SJSA1 (cell line): ENCODE measurements around the gene CNOT4. TPM values are rescaled to one million over a fixed set of nuclear protein-coding genes. Genes with fewer than 3 reads are reported as not detected.

ENCODE experiments used
- DNase-seq, 2 experiments: peaks; one replicate each; pipeline ENCODE4 v3.0.0-alpha.2; 2015 to 2020; ENCODE audit warnings: low spot score in 2 of 2, low read depth in 1 of 2
- H3K27ac ChIP-seq: fragments of 250-450 bp; sonication (Bioruptor Pico); 2 replicates; pipeline ENCODE4 v1.5.1; 2020; ENCODE audit warnings: mild to moderate bottlenecking, moderate library complexity
- H3K27me3 ChIP-seq: fragments of 250-450 bp; sonication (Bioruptor Pico); replicated peaks from 2 replicates; pipeline ENCODE4 v1.5.1; 2020; ENCODE audit warnings: mild to moderate bottlenecking, moderate library complexity
- H3K36me3 ChIP-seq: fragments of 250-450 bp; sonication (Bioruptor Pico); 2 replicates; pipeline ENCODE4 v1.5.1; 2020; ENCODE audit warnings: mild to moderate bottlenecking
- H3K4me1 ChIP-seq: fragments of 250-450 bp; sonication (Bioruptor Pico); replicated peaks from 2 replicates; pipeline ENCODE4 v1.6.1; 2021; ENCODE audit warnings: mild to moderate bottlenecking
- H3K4me3 ChIP-seq: fragments of 250-450 bp; sonication (Bioruptor Pico); 2 replicates; pipeline ENCODE4 v1.5.1; 2020; ENCODE audit warnings: mild to moderate bottlenecking
- H3K9me3 ChIP-seq: fragments of 250-450 bp; sonication (Bioruptor Pico); replicated peaks from 2 replicates; pipeline ENCODE4 v1.5.1; 2020; ENCODE audit warnings: mild to moderate bottlenecking
- total RNA-seq: library from RNA; depleted of rRNA; stranded (reverse); fragments of >200 nt; shearing (Covaris generic); gene quantifications from 2 replicates; pipeline ENCODE4 v1.2.3, GENCODE V29; 2014

The CNOT4 gene
- total RNA-seq, 1 experiment from 2014 or later, result 9.1 TPM

DNA sequence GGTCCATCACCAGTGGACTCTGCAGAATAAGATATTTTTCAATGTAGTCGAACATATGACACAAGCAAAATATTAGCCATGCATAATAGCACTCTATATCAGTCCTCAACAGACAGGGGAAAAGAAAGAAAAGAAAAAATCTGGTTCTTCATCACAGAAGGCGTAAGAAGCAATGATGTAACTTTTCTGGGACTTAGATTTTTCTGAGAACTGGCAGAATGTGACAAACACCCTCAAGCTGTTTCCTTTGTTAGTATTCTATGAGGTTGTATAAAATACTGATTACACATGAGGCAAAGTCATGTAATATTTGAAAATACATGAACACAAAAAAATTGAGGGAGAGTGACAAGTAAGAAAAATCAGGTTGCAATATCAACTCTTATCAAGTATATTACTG is 84.9 kb downstream of the CNOT4 start:
- Histone ChIP-seq H3K27me3 (no peaks in the 10 kb centered on the region), H3K9me3 (no peaks in the 10 kb centered on the region), H3K36me3 (no peaks in the 10 kb centered on the region), H3K4me1 (no peaks in the 10 kb centered on the region), H3K4me3 (no peak overlapping the region), H3K27ac (no peak overlapping the region)
- no peak for DNase-seq

DNA sequence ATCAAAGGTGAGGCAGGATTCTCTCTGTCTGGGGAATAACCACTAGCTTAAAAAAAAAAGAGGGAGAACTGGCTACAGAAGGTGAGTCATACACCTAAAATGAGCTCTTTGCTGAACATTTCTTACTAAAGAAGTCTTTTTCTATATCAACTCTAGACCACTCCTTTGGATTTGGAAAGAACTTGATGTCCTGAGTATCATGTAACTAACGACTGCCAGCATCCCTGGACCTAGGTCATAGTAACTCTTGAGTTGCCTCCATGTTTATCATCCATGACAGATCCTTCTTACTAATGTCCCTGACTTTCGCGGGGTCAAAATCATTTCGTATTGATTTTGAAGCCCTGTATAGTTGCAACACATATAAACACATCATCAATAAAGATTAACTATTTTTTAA is 89.1 kb downstream of the CNOT4 start:
- Histone ChIP-seq H3K4me1 (no peaks in the 10 kb centered on the region), H3K4me3 (no peak overlapping the region), H3K27me3 (no peaks in the 10 kb centered on the region), H3K36me3 (no peaks in the 10 kb centered on the region; the same call in 1 of the 2 replicates), H3K9me3 (no peaks in the 10 kb centered on the region), H3K27ac (no peak overlapping the region)
- no peak for DNase-seq

DNA sequence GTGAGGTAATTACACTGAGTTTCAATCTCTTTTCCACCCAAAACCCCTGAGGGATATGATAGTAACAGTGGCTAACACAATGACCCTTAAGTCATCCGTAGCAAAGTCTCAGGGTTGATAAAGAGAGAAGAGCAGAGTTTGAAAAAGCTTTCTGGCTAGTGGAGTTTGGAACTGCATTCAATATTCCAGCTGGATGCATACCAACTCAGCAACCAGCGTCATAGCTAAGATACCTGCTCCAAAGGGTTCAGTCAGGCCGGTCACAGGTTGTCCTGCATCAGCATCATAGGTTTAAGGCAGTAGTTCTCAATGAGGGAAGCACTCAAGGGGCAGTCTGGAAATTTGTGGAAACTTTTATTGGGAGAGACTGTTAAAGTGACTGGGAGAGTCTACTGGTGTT is 93.5 kb downstream of the CNOT4 start:
- Histone ChIP-seq H3K27me3 (no peaks in the 10 kb centered on the region), H3K36me3 (no peaks in the 10 kb centered on the region; the same call in 1 of the 2 replicates), H3K4me1 (no peaks in the 10 kb centered on the region), H3K27ac (no peak overlapping the region), H3K4me3 (no peak overlapping the region), H3K9me3 (no peaks in the 10 kb centered on the region)
- DNase-seq, result no peak

DNA sequence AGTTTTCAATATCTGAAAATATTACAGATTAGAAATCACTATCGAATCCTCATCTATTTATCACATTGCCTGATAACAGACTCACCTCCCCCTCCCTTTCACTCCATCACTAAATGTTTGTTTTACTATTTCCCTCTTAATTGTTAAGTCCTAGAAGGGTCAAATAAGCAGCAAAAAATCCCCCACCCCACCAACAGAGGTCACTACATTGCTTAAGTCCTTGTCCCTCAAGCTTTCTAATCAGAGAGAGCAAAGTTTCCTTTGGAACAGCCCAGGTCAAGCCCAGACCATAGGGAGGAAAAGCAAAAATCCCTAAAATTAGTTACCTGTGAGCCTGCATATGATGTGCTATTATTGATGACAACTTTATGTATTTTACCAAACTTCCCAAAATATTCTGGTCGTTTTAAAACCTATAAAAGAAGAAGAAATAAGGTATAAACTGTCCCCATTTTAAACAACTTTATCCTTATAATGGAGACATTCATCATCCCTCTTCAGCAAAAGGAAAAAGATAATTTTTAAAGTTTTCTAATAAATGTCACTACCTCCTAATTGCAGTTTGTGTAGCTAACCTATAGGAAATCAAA is 95.0 kb downstream of the CNOT4 start:
- Histone ChIP-seq H3K4me1 (no peaks in the 10 kb centered on the region), H3K36me3 (no peaks in the 10 kb centered on the region; the same call in 1 of the 2 replicates), H3K27ac (no peak overlapping the region), H3K9me3 (no peaks in the 10 kb centered on the region), H3K4me3 (no peak overlapping the region), H3K27me3 (no peaks in the 10 kb centered on the region)
- peak; percentile 48 for DNase-seq

DNA sequence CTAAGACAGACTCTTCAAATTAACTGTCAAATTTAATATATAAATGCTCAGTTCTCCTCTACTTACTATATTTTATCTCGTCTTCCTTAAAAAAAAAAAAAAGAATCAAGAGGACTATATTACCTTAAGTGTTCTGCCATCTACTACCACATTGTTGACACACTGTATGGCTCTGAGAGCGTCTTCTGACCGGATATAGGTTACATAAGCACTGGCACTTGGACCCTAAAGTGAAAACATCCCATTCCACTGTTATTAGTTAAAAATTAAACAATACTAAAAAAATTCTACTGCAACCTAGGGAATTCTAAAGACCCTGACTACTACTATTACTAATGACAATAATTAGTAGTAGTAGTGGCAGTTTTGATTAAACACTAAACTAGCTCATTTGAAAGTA is 95.7 kb downstream of the CNOT4 start:
- no peaks in the 10 kb centered on the region for H3K9me3 ChIP-seq
- no peaks in the 10 kb centered on the region for H3K4me1 ChIP-seq
- no peak overlapping the region for H3K27ac ChIP-seq
- H3K27me3 ChIP-seq, result no peaks in the 10 kb centered on the region
- H3K4me3 ChIP-seq, result no peak overlapping the region
- no peaks in the 10 kb centered on the region; the same call in 1 of the 2 replicates for H3K36me3 ChIP-seq
- no peak for DNase-seq

DNA sequence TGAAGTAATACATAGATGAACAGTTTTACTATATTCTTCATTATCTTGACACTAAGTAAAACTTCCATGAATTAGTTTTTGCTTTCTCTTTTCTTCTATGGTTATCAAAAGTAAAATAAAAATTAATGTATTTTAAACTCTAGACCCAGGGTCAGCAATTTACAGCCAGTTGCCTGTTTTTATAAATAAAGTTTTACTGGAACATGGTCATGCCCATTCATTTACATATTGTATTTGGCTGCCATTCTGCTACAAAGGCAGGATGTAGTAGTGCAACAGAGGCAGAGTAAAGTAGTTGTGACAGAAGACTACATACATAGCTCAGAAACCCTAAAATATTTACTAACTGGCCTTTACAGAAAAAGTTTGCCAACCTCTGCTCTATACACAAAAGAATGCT is 98.8 kb downstream of the CNOT4 start:
- Histone ChIP-seq H3K4me3 (no peak overlapping the region), H3K4me1 (no peaks in the 10 kb centered on the region), H3K27me3 (no peaks in the 10 kb centered on the region), H3K9me3 (no peaks in the 10 kb centered on the region), H3K36me3 (peaks cover 6% of the 10 kb centered on the region), H3K27ac (no peak overlapping the region)
- no peak for DNase-seq

DNA sequence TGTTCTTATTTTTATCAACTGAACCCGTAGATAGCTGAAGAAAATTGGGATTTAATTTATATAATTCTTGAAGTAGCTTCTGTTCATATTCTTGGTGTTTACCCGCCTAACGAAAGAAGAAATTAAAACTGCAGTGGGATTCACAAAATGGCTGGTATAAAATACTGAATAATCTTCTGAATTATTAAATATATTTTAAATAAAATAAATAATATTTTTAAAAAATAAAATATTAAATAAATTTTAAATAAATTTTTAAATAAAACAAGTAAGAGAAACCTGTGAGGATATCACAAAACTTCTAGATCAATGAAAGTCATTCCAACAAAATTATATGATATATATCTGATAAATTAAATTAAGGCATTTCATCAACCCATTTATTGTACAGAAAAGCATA is 99.4 kb downstream of the CNOT4 start:
- H3K36me3 ChIP-seq, result peaks cover 6% of the 10 kb centered on the region
- H3K27ac ChIP-seq, result no peak overlapping the region
- no peaks in the 10 kb centered on the region for H3K9me3 ChIP-seq
- H3K4me1 ChIP-seq, result no peaks in the 10 kb centered on the region
- DNase-seq, result no peak
- no peak overlapping the region for H3K4me3 ChIP-seq
- no peaks in the 10 kb centered on the region for H3K27me3 ChIP-seq

DNA sequence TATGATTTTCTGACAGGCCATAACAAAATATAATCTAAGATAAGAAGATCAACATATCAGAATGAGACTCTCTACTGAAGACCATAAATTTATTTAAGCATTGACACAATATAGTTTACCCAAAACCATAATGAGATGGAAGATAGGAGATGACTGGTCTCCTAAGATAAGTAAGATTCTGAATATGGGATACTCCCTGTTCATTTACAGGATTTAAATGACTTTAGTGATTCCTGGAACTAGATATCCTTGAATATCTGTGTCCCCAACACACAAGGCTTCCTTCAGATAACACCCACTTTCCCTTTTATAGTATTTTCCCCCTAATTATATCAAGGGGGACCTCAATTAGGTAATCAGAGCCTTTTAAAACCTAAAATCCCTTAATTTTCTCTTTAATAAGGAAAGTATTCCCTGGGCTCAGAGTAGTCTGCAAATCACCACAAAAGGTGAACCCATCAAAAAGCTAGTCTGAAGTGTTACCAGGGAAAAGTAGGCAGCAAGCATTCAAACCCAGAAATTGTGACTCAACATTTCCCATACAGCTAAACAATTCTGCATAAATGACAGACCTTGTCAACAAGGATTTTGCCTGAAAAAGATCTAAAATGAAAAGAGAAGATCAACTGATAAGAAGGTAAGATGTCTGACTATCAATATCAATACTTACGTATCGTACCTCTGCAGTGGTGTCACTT is 99.9 kb downstream of the CNOT4 start:
- H3K9me3 ChIP-seq, result no peaks in the 10 kb centered on the region
- no peak overlapping the region for H3K27ac ChIP-seq
- H3K36me3 ChIP-seq, result peaks cover 6% of the 10 kb centered on the region
- H3K4me3 ChIP-seq, result no peak overlapping the region
- H3K4me1 ChIP-seq, result no peaks in the 10 kb centered on the region
- no peak for DNase-seq
- H3K27me3 ChIP-seq, result no peaks in the 10 kb centered on the region

DNA sequence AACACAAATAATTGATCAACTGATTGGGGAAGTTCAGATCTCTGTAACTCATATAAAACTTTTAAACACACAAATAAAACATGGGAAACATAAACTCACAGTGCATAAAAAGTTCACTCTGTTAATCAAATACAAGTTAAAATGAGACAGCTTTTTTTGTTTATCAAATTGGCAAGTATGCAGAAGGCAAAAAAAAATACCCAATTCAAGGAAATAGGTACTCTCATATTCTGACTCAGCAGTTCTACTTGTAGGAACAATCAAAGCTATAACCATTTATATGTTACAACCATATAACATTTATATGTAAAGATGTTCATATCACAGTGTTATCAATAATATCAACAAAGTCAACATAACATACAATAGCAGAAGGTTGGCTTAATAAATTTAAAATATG is 102.0 kb downstream of the CNOT4 start:
- no peak for DNase-seq
- no peak overlapping the region for H3K4me3 ChIP-seq
- H3K27ac ChIP-seq, result no peak overlapping the region
- H3K4me1 ChIP-seq, result no peaks in the 10 kb centered on the region
- no peaks in the 10 kb centered on the region for H3K27me3 ChIP-seq
- H3K36me3 ChIP-seq, result peaks cover 6% of the 10 kb centered on the region
- H3K9me3 ChIP-seq, result no peaks in the 10 kb centered on the region

DNA sequence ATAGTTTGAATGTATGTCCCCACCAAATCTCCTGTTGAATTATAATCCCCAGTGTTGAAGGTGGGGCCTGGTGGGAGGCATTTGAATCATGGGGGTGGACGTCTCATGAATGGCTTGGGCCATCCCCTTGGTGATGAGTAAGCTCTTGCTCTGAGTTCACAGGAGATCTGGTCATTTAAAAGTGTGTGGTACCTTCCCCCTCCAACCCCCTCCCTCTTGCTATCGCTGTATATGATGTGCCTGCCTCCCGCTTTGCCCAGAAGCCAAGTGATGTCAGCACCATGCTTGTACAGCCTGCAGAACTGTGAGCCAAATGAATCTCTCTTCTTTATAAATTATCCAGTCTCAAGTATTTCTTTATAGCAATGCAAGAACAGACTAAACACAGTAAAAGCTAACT is 103.0 kb downstream of the CNOT4 start:
- H3K4me1 ChIP-seq, result no peaks in the 10 kb centered on the region
- H3K36me3 ChIP-seq, result peaks cover 6% of the 10 kb centered on the region
- H3K27ac ChIP-seq, result no peak overlapping the region
- no peaks in the 10 kb centered on the region for H3K9me3 ChIP-seq
- no peaks in the 10 kb centered on the region for H3K27me3 ChIP-seq
- DNase-seq, result no peak
- H3K4me3 ChIP-seq, result no peak overlapping the region

DNA sequence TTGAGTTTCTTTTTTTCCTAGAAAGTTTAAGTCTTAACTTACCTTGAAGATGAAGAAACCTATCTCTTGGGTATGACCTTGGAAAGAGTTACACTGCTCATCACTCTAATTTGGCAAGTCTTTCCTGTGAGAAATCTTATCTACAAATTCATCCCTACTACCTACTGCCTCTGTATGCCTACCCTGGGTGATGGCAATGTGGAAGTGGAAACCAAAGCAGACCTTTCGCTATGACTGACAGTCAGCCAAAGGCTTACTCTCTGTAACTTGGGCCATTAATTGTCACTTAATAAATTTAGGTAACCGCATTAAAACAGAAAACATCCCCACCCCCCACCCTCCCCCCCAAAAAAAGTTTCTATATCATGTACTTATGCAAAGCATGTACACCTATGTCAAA is 103.9 kb downstream of the CNOT4 start:
- Histone ChIP-seq H3K27me3 (no peaks in the 10 kb centered on the region), H3K4me3 (no peak overlapping the region), H3K27ac (no peak overlapping the region), H3K4me1 (no peaks in the 10 kb centered on the region), H3K36me3 (peaks cover 6% of the 10 kb centered on the region), H3K9me3 (no peaks in the 10 kb centered on the region)
- no peak for DNase-seq

DNA sequence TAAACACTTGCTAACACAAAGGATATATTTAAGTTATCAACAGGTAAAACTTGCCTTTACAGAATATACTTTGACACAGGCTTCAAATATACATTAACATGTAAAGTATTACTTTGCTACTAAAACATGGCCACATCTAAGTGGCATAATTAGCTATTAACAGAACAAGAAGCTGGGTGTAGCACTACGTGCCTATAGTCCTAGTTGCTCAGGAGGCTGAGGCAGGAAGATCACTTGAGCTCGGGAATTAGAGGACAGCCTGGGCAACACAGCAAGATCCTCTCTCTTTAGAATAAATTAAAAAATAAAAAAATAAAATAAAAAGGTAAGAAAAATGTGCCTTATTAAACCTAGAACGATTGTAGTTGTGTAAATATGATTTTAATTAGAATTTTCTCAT is 106.6 kb downstream of the CNOT4 start:
- DNase-seq, result no peak
- Histone ChIP-seq H3K27ac (no peak overlapping the region), H3K4me1 (no peaks in the 10 kb centered on the region), H3K27me3 (no peaks in the 10 kb centered on the region), H3K4me3 (no peak overlapping the region), H3K36me3 (0 out of 2 replicates have a peak, but pooled peaks cover 4% of the 10 kb centered on the region), H3K9me3 (no peaks in the 10 kb centered on the region)

DNA sequence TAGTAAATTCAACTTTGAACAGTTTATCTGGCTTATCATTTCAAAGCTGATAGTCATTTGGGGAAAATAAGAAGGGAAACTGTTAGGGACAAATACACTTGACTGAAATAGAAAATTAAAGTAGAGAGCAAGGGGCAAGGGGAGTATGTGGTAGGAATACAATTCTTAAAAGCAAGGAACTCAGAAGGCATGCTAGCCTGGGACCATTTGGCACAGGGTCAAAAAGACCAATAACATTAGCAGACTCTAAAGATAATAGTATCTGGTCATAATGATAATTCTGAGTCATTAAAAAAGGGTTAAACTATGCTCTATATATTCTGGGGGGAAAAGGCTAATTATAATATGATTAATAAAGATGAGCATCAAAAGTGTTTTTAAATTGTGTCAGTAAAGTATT is 112.2 kb downstream of the CNOT4 start:
- peaks cover 10% of the 10 kb centered on the region for H3K36me3 ChIP-seq
- DNase-seq, result no peak
- H3K9me3 ChIP-seq, result no peaks in the 10 kb centered on the region
- no peak overlapping the region for H3K4me3 ChIP-seq
- no peaks in the 10 kb centered on the region for H3K4me1 ChIP-seq
- H3K27me3 ChIP-seq, result no peaks in the 10 kb centered on the region
- H3K27ac ChIP-seq, result no peak overlapping the region

DNA sequence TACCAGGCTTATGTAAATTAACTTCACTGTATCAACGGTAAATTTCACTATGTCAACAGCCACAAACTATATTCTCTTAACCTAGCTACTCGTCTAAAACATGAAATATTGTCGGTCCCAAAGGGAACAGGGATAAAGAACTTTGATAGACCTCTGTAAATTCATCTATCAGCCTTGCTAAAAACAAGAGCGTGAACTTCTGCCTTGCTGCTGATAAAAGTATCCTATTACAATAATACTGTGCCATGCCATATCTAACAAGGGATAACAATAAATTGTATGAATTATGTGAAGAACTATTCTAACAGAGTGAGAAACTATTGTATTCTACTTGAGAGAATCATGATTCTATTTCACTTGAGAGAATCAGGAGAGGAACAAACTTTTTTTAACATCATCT is 117.2 kb downstream of the CNOT4 start:
- H3K27ac ChIP-seq, result no peak overlapping the region
- DNase-seq, result no peak

DNA sequence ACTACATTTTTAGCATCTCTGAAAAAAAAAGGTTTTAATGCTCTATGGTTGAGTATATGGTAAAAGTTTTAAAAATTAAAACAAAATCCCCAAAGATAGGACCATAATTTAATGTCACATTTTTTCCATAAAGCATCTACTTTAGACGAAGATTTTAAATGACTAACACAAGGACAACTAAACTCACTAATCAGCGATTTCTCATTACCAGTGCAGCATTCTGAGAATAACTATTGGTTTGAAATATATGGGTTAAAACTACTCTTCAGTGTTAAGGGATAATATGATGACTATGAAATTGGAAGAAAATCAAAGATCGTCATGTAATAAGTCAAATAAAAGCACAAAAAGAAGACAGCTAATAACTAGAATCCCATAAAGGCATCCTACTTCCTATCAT is 118.4 kb downstream of the CNOT4 start:
- Histone ChIP-seq H3K27ac (no peak overlapping the region), H3K9me3 (no peaks in the 10 kb centered on the region), H3K4me1 (peaks cover 5% of the 10 kb centered on the region), H3K36me3 (peaks cover 16% of the 10 kb centered on the region), H3K4me3 (no peak overlapping the region), H3K27me3 (no peaks in the 10 kb centered on the region)
- no peak for DNase-seq

More for the DNA sequence above, 117.2 kb downstream of the CNOT4 start:
- Histone ChIP-seq H3K9me3 (no peaks in the 10 kb centered on the region), H3K4me1 (no peaks in the 10 kb centered on the region), H3K36me3 (peaks cover 16% of the 10 kb centered on the region), H3K4me3 (no peak overlapping the region), H3K27me3 (no peaks in the 10 kb centered on the region)
